HG02588 (cell line): ENCODE results near the gene PRPF6.
A peak's percentile ranks its signal among the peaks of the same experiment; 100 is the strongest.

Experiments
- ATAC-seq: cut with Tn5 transposase; IDR thresholded peaks from one replicate; pipeline ENCODE4 v1.9.1; 2021; ENCODE audit warnings: mild to moderate bottlenecking, moderate library complexity; ENCODE audit not compliant: unreplicated experiment

The PRPF6 gene

DNA sequence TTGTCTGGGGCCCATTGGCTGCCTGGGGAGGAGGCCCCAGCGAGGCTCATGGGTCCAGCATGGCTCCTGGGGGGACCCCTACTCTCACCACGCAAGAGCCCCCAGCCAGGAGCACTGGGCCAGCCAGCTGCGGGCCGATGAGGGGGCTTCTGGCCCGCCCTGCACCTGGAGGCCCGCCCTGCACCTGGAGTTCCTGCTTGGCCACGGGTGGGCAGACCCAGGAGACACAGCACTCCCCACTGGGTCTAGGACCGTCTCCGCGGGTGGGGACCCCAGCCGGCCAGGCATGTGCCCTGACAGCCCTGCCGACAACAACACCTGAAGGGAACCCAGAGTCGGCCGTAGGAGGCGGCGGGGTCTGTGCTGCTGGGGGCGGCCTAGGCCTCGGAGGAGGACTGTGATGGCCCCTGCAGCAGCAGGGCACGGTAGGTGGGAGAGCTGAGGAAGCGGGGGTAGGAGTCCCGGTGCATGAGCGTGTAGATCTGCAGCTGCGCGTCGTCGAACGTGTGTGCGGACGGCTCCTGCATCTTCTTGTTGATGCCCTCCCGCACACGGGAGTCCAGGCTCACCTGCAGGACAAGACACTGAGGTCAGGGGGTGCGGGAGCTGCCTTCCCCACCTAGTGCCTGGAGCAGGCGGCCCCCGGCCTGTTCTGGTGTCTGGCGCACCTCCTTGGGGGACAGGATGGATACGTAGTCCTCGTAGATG, 92.7 kb downstream of the PRPF6 start:
- no peak for ATAC-seq

DNA sequence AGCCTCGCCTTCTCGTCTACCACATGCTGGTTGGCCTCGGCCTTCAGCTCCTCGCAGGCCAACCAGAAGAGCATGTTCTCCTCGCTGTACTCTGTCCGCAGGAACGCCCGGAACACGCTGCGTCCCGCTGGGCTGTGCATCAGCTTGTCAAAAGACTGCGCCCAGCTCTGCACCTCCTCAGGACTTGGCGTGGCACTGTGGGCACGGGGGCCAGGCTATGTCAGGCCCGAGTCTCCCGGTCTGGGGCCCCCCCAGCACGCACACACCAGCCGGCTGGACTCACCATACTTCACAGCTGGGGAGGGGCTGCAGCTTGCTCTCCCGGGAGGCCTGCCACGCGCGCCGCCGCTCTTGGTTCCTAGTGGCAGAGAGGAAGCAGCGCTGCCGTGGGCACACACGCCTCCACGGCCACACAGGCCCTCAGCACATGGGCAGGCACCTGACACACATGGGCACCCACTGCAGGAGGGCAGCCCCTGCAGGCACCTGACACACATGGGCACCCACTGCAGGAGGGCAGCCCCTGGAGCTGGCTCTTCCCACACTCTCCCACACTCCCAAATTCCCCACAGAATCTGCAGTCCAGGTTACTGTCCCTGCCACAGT, 93.4 kb downstream of the PRPF6 start:
- no peak for ATAC-seq

DNA sequence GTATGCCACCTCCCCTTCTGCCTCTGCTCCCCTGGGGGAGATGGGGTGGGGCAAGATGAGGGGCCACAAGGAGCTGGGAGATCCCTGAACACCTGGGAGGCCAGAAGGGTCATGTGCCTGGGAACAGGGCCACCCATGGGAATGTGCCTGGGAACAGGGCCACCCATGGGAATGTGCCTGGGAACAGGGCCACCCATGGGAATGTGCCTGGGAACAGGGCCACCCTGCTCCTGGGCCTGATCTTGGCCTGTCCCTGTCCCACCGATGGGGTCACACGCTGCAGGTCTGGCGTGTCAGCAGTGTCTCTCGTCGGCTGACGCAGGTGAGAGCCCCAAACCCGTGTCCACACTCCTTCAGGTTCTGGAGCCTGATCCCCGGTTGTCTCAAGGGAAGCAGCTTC, 94.0 kb downstream of the PRPF6 start:
- ATAC-seq = no peak

DNA sequence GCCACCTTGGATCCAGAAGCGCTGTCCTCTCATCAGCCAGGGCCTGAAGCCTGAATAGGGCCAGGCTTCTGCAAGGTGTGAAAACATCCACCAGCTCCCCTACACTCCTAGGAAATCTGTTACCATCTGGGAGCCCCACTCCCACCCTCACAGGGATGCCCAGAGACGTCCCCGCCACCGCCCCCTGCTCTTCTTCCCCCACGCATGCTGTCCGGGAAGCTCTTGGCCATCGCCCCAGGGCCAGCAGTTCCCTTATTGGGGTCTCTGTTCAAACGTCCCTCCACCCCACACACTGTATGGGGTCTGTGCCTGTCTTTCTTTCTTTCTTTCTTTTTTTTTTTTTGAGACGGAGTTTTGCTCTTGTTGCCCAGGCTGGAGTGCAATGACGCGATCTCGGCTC, 94.6 kb downstream of the PRPF6 start:
- ATAC-seq = no peak

DNA sequence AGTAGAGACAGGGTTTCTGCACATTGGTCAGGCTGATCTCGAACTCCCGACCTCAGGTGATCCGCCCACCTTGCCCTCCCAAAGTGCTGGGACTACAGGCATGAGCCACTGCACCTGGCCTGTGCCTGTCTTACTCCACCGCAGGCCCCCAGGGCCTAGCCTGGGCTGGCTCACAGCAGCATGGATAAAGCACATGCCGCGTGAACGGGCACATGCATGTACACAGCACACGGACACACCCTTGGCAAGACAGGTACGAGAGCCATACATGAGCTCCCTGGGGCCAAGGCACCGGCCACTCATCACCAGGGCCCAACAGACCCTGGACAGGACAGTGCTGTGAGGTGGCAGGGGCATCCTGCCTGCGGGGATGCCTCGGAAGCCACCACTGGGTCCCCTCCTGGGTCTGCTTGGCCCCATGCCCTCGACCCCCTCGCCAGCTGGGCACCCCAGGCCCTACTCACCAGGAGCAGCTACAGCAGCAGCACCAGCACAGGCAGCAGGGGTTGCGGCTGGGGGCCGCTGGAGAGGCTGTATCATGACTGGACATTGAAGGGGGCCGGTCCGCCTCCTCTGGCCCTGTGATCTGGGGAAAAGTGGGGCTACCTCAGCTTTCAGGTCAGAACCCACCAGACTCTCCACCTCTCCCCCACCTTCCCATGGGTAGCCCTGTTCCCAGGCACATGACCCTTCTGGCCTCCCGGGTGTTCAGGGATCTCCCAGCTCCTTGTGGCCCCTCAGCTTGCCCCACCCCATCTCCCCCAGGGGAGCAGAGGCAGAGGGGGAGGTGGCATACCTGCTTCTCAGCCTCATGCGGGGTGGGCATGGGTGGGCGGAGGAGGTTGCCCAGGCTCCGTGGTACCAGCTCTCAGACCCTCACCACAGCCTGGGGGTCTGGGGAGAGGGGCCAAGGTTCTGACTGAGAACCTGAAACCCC, 95.4 kb downstream of the PRPF6 start:
- ATAC-seq = no peak

DNA sequence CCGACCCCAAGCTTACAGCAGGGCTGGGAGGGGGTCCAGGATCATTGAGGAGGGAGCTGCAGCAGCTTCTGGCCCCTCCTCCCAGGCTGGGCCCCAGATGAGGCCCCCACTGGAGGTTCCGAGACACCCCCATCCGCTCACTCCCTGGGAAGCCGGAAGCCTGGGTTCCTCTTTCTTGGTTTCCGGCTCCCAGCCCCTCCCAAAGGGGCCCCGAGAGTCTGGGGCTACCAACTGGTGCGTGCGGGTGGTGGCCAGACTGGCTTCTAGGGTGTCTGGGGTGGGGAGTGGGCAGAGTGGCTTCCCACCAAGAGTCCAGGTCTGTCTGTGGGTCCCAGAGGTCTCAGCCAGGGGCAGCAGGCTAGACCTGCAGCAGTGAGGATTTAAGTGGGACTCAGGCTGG, 96.2 kb downstream of the PRPF6 start:
- ATAC-seq = no peak

DNA sequence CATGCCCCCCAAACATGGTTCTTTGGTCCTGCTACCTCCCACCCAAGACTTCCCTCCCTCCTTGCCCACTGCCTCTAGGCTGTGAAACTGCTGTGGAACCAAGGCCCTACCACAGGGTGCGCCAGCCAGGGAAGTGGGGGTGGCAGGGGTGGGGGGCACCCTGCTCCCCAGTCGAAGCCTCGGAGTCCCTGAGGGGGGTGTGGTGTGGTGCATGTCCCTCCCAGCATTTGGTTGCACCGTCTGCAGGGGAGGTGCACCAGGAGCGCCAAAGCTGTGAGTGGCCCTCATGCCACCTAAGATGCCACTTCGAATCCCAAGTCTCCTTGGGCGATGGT, 96.6 kb downstream of the PRPF6 start:
- no peak for ATAC-seq

DNA sequence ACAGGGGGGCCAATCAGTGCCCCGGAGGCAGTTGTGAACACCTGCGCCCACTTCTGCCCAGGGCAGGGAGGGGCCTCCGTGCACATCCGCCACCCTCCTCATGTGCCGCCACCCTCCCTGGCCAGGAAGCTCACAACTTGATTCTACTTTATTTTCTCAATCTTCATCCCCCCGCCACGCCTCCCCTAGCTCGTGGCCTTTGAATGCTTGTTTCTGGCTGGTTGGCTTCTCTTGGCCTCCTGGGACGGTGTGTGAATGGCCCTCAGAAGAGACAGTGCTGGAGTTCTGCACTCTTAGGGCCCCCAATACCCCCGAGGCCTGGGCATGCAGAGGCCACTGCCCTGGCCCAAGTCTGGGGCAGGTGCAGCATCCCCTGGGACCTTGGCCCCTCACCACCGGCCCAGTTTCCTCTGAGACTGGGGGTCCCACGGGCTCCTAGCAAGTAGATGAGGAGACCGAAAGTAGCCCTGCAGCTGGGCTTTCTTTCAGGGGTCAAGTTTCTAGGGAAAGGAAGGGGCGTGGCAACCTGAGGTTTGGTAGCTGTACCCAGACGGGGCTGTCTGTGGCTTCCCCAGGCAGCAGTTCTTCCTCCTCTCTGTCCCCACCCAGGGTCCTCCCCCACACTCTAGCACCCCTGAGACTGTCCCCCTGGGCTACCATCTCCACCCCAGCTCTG, 97.1 kb downstream of the PRPF6 start:
- ATAC-seq = no peak

DNA sequence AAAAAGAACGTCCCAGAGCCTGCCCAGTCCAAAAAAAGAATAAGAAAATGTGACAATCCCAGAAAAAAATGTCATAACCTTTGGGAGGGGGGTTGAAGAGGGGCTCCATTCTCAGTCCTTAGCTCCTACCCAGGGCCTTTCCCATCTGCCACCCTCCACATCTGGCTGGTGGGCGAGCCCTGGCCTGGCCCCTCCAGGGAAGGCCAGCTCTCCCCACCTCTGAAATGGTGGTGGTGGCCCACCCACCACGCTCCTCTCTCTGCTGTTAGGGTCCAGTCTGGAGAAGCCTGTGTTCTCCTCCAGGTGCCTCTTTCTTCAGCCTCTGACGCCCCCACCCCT, 98.0 kb downstream of the PRPF6 start:
- no peak for ATAC-seq

DNA sequence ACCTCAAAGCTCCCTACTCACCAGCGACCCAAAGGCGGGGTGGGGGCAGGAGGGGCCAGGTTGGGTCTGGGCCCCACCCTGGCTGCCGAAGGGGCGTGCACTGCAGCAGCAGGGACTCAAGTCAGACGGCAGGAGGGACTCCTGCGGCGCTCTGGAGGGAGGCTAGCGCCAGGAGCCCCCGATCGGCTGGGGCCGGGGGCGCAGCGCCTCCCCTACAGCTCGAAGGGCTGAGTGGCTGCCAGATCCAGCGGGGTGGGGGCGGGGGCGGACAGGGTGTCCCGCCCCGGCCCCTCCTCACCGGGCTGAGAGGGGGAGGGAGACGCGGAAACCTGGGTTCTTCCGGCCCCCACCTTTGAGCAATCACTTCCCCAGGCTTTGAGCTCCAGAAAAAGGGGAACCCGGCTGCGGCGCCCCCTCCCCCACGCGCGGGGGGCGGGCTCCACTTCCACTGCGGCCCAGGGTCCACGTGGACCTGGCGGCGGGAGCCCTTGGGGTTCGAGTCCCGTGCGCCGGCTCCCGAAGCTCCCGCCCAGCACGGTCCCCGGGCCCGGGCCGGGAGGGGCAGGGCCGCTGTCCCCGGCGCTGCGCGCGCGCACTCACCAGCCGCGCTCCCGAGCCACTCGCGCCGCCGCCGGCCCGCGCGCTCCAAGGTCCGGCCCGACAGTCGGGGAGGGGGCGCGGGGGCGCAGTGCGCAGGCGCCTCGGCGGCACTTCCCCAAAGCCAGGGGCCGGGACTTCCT, 98.5 kb downstream of the PRPF6 start, which contains the start of gene RGS19:
Gene RGS19, minus strand, starts transcription at position 246 of the 740 bp plus-strand sequence. CDS start 2,632 bp downstream, outside the sequence.
- peak; percentile 33 for ATAC-seq

DNA sequence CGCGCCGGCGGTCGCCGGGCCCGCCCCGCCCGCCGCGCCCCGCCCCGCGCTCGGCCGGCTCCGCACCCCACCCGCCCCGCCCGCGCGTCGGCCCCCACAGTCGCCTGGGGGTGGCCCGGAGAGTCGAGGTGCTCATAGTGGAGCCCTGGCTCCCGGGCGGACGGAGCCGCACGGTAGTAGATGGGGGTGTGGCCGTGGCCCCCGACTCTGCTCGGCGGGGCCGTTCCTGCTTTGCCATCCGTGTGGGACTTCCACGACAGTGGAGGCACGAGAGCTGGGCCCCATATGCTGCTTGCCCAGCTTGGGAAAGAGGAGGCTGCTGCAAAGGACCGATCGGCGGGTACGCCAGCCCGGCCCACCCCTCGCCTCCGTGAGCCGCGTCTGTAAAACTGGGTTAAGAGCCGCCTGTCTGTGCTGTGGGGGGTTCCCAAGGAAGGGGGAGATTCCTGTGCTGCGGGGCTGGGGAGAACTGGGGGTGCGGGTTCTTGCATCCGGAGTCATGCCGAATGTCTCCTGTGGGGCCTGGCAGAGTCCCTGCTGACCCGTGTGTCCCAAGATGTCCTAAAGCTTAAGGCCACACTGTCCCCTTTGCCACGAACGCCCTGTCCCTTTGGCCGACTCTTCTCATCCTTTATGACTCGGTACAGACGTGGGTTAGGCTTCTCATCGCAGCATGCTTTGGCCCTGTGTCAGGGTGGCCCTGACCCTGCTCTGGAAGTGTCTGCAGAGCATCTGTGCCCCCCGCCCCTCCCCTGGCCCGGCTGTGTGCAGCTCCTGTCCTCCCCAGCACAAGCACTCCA, 99.3 kb downstream of the PRPF6 start, which contains the start of gene OPRL1:
Gene OPRL1, plus strand, starts transcription at position 70 of the 800 bp plus-strand sequence. CDS start 12,639 bp downstream, outside the sequence.
- no peak for ATAC-seq

DNA sequence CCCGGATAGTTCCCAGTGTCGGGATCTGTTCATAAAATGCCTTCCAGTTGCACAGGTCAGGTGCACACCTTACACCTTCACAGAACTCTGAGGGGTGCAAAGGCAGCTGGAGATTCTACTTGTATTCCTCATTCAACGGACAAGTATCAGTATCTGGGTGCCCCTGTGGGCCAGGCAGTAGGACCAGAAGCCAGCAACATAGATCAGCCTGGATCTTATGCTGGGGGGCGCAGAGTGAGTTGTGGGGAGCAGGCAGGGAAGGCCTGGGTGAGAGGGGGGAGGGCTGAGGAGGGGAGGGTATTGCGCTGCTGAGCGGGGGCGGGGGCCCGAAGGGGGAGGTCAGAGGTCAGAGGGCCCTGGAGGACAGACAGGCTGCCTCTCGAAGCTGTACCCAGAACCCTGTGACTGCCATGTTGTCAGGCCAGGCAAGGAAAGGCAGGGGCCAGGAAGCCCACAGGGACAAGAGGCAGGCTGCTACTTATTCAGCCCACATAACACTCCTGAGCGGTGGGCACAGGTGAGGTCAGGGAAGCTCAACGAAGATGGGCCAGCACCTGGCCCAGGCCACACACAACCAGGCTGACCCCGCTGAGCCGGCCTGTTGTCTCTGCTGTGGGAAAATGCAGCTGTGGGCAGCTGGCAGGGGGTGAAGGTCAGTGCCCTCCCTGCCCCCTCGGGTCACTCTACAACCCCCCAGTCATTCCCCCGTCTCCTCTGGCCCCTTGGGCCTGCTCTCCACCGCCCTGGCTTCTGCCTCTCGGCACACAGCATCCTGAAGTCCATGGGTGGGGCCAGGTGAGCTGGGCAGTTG, 100.1 kb downstream of the PRPF6 start:
- no peak for ATAC-seq

DNA sequence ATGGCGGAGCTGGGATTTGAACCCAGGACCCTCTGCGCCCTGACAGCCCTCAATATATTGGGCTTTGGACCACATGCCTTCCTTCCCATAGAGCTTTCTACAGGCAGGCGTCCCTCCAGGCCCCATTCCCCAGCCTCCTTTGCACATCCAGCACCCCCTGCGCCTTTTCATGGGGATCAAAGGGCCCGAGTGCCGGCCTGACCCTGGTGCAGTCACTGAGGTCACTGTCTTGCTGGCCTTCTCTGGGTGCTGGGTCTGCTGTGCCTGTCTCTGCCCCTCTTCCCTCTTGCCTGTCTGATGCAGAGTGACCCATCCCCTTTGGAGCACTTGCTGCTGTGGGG, 100.7 kb downstream of the PRPF6 start:
- no peak for ATAC-seq

DNA sequence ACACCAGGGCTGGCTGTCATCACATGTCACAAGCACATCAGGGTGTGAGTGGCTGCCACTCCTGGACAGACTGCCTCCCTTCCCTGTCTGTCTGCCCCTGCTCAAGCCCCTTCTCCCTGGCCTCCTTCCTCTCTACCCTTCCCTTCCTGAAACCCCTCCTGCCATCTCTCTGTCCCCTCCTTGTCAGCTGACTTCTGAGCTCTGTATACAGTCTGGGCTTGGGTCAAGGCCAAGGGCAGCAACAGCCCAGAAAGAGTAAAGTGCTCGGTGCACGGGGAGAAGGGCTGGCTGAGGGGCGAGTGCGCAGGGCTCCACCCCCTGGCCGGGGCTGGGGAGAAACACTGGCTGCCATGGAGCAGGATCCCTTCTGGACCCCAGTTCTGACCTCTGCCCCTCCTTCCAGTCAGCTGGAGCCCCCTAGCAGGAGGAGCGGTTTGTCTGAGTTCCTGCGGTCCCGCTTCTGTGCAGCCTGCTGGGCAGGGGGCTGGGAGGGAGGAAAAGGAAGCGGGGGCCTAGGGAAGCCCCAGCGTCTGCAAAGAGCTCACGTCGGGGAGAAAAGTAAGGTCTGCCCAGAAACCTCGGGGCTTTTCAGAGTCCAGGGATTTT, 101.3 kb downstream of the PRPF6 start:
- ATAC-seq = no peak
